Glomerular endothelial cell (primary cell): ENCODE data around the gene CLBA1. TPM values are rescaled to one million over a fixed set of nuclear protein-coding genes. Genes with fewer than 3 reads are reported as not detected.

Source experiments
- DNase-seq: peaks from one replicate; pipeline ENCODE4 v3.0.0-alpha.2; 2011; ENCODE audit warnings: low read depth, low spot score; ENCODE audit errors: extremely low read depth
- total RNA-seq: library from RNA; depleted of rRNA; stranded (reverse); fragments of >200 nt; gene quantifications from 2 replicates; pipeline ENCODE4 v1.2.3, GENCODE V29; 2015

The CLBA1 gene
- total RNA-seq, 1 donor from 2014 or later = 6.4 TPM

DNA sequence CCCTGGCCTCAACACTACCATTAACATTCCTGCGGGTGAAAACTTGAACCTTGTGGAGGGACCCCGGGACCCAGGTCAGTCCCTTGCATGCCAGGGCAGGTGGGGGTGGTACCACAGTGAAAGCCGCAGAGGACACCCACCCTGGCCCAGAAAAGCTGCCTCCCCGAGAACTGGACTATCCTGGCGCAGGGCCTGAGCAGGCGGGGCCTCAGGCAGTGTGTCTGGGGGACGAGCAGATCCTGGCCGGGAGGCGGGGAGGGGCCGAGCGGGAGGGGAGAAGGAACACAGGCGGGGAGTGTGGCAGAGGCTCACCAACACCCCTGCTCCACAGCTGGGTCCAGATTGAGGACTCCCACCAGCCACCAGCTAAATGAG lies 17.4 kb upstream of the CLBA1 start:
- DNase-seq = no peak

DNA sequence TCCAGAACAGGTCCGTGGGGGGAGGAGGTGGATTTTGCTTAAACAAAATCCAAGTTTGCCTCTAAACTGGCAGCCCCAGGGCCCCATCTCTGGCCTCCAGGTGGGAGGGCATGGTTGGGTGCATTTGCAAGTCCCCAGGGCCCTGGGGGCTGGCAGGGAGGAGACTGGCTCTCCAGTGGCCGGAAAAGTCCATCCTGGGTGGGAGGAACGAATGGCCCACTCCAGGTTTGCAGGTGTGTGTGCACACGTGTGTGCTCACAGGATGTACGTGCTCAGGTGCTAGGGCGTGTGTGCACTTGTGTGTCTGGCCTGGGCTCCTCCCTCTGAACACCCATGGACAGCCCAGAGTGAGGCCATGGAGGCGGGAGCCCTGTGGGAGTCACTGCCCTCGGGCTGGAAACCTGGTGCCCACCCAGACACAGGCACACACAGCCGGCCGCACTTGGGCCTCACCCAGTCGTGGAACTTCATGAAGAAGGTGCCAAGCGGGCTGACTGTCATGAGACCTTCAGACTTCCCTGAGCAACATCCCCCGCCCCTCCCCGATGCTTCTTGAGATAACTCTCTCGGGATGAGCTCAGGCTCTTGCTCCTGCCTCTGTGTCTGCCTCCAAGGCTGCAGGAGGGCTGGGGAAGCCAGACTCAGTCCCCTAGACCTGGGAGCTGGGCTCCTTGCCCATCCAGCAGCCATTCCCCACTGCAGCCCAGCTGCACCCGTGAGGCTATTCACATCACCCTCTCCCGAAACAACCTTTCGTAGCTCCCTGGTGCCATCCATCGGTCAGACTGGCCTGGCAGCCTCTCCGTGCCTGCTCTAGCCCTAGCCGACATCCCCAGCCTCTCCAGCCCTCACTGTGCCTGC lies 16.8 kb upstream of the CLBA1 start:
- no peak for DNase-seq

DNA sequence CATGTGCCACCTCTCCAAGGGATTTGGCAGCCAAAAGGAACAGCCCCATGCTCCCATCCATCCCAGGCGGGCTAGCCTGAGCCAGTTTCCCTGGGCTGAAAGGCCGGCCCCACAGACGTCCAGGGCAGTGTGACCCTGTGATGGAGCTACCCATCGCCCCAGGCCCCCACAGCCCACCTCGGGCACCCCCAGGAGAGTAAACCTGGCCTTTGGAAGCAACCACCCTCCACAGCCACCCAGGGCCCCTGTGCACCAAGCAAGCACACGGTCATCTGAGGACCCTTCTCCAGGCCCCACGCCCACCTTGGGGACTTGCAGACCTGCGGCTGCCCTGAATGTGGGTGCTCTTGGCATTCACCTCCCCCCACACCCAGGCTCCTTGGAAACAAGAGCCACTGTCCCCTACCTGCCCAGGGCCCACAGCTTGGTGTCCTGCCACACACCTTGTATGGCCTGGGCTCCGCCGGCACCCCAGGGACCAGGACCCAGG lies 15.8 kb upstream of the CLBA1 start:
- no peak for DNase-seq

DNA sequence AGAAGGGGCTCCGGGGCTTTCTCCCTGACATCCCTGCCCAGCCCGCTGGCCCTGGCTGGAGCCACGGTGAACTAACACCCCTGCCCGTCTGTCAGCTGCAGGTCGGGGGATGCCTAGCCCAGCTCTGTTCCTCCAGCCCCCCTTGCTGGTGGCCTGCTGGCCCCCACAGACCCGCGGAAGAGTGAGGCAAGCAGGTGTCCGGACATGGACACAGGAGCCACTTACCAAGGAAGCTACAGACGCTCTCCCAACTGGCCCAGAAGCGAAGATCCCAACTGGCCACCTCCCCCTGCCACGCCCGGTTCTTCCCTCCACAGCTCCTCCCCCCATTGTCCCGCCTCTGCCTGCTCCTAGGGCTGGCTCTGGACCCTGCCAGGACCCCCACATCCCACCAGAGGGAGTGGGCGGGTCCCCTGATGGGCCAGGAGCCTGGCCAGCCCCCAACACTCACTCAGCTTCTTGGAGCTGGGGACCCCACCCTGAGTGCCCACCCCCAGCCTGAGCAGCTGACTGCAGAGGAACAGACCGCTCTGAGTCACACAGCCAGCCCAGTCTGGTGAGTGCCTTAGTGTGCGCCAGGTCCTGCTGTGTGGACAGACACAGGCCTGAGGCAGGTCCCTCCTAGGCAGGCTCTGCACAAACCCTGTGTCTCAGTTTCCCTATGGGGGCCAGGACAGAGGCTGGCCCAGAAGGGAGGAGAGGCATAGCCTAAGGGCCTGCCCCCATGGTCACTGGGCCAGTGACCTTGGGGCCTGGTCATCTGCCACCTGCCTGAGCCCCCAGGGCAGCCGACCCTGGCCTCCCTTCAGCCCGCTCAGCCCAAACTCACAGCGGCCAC lies 15.1 kb upstream of the CLBA1 start:
- no peak for DNase-seq

DNA sequence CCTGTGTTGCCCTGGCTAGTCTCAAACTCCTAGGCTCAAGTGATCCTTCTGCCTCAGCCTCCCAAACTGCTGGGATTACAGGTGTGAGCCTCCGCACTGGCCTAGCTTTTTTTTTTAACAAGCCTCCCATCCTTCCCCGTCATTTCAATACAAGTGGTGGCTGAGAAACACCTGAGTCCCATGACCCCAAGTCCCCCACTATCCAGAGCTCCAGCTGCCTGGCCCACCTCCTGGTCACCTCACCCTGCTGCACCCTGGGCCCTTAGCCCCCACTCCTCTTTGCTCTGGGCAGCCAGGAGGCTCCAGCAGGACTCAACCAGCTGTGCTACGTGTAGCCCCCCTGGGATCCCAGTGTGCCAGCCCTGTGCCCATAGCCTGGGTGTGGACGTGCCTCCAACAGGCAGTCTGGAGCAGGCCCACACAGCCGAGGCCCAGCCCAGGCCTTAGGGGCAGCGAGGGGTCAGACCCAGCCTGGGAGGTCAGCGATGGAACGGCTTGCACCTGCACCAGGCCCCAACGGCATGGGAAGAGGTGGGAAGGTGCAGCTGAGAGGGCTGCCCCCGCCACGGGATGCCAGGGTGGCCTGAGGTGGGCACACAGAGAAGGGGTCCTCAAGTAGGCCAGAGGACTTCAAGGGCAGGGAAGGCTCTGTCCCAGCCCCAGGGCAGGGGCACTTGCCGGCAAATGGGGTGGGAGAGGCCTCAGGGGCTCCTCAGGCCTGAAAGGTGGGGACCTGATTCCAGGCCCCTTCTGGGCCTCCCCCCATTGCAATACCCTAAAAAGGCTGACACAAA lies 13.9 kb upstream of the CLBA1 start:
- DNase-seq = no peak

DNA sequence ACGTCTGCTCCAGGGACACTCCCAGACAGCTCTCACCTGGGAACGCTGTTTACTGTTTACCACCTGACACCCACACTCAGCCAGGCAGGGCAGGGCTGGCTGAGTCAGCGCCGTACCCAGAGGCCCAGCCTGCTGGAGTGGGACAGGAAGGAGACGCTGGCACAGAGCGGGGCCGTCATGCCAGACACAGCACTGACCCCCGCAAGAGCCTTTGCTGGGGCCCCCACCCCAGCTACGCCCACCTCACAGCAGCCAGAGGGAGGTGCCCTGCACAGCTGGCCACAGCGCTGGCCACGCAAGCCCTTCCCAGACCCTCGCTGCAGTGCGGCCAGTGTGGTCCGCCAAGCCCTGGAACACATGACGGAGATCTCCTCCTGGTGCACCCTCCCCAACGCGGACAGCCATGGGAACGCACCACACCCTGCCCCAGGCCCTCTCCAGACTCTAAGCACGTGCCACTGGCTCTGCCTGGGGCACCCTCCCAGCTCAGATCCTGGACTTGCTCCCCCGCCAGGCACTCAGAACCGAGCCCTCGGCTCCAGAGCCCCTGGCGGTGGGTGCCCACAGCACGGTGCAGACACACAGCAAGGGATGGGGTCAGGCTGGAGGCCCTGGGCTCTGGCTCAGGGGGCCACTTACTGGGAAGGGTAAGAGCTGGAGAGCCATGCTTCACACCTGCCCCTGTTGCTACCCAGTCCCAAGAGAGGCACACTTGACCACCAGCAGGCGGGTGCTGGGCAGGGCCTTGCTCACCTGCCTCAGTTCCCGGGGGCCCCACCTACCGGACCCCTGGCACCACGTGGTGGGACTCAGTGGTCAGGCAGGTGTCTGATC lies 13.1 kb upstream of the CLBA1 start:
- DNase-seq = no peak

DNA sequence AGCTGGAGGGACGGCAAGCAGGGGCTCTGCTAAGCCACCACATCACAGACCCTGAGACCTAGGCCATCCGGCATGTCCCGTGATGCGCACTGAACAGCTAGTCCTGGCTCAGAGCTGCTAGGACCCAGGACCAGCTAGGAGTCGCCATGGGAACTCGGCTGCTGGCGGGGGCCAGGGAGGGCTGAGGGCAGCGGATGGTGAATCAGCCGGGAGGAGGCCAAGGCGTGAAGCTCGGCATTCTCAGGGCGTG lies 12.5 kb upstream of the CLBA1 start:
- DNase-seq = peak; percentile 65

DNA sequence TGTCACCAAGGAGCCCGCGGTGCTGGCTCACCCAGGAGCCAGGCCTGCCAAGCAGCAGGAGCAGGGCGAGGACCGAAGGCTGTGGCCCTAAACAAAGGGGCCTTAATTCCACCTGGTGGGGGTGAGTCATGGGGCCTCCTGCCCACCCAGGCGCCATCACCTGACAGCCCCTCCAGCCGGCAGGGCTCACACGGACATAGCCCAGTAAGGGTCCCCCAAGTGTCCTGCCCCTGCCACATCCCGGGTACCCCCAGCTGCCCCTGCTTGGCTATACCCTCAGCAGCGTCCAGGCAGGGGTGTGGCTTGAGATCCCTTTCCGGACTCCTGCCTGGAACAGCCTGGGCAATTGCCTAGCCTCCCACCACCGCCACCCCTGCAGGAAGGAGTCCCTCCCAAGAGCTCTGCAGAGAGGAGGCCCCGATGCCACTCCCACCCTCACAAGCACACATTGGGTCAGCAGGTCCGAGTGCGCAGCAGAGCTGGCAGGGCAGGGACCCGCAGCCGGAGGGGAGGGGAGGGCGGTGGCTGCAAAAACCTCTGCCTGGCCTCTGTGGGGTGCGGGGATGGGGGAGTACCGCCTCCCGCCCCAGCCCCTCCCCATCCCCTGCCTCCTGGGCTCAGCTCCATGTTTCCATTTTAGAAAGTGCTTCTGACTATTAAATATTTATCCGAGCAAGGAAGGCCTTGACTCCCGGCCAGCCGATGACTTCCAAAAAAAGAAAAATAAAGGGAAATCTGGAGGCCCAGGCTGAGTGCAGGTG lies 12.0 kb upstream of the CLBA1 start:
- DNase-seq = no peak

DNA sequence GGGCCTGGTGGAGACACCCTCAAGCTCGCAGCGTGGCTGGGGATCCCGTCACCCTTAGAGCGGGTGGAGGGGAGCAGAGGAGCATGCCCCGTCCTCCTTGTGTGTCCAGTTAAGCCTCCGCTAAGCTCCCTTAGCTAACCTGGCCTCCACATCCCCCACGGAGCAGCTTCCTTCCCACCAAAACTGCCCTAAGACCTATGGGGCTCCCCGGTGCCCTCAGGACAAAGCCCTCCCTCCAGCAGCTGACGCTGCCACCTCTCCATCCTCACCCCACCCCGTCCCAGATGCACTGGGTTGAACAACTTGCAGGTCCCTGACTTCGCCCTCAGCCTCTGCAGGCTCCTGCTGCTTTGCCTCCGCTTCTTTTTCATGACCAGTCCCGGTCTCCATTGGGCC lies 11.4 kb upstream of the CLBA1 start:
- DNase-seq = no peak

DNA sequence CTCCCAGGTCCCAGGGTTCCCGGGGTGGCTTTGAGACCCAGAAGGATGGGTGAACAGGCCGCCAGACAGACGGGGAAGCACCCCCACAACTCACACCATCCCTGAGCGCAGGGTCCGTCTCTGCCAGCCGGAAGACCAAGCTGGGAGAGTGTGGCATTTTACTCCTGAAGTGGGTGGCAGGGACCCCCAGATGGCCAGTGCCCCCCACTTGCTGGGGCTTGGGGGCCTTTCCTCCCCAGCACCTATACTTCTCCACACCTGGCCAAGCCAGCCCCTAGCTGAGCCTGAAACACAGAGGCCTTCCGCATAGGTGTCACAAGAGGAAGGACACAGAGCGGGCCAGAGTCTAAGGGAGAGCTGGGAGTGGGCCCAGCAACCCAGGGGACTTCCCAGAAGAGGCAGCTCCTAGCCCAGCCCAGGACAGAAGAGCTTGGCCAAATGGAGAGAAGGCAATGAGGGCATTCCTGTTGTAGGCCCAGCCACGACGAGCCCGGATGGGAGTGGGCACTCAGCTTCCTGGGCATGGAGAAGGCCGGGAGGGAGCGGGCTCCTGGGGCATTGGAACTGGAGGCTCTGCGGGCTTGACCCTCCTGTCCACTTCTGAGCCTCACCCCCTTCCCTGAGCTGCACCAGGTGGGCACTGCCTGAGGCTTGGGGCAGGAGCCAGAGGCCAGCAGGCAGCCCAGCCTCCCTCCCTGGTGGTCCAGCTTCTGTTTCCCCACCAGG lies 10.8 kb upstream of the CLBA1 start:
- DNase-seq = no peak

DNA sequence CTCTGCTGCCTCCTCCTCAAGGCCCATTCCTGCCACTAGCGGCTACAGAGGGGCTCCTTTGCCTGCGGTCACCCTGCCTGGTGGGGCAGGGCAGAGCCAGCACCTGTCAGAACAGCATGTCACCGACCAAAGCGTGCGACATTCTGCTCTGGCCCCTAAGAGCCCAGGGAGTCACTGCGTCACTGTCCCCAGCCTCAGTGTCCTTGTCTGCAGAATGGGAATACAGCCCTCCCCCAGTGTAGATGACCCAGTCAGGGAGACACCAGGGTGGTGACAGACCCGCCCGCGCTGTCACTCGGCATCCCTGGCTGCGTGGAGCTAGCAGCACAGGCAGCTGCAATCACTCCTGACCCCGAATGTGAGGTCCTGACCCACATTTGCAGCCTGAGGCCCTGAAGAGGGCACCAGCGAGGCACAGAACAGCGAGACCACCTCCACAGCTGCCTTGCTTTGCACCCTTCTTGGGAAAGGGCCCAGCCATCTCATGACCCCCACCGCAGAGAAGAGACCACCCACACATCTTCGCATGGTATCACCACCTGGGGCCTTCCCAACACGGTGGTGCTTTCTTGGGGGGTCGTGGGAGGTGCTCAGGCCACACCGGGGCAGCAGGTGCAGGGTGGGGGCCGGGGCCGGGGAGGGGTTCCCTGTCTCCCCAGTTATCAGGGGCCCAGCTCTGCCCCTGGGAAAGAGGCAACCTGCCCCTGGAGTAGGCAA lies 9.9 kb upstream of the CLBA1 start:
- DNase-seq = no peak

DNA sequence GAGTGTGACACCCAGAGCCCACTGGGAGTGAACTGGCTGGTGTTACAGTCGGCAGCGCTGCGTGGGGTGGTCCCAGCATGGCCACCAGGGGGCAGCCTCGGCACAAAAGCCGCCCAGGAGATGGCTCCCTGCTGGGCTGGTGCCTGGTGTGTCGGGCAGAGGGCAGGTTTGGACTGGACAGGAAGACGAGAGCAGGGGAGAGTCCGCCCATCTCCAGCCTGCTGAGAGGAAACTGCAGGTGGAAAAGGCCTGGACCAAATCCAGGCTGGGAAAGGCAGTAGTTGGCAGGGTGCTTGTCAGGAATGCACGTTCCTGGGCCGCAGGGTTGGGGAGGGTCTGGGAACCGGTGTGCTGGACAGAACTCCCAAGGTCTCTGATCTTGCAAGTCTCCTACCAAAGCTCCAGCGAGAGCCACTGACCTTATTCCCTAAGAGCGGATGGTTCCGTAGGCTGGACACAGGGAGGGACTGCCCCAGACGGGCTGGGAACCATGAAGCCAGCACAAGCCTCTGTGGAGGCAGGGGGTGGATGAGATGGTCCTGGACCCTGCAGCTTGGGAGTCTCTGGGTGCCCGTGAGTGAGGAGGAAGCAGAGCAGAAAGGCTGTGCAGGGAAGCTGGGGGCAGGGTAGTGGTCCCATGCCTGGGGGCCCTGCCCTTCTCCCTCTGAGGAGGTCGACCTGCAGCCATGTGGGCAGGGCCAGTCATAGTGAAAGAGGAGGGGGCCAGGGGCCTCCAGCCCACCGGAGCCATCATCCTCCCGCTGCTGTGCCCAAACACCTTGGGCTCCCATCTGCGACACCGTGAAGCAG lies 9.2 kb upstream of the CLBA1 start:
- DNase-seq = no peak

DNA sequence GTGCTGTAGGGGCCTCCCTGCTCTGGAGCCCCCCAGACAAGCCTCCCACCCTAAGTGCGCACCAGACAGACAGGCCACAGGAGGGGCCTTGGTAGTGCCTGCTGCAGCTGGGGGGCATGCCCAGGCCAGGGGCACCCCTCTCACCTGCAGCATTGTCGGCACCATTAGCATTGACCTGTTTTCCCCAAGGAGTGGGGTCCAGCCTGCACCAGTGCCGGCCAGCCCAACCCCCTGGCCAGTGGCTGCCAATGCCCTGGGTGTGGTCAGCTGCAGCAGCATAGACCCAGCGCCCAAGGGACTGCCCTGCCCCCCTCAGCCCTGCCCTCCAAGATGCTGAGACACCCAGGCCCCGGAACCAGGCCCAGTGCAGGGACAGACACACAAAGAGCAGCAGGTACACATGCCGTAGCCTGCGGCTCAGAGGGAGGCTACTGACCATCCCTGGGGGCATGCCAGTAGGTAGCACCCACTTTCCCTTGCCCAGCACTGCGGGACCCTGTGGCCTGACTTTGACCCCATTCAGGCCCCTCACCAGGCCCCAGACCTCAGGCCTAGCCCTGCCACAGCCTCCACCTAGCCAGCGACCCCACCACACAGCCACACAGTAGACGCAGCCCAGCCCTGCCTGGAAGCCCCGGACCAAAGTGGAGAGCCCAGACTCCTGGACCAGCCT lies 8.4 kb upstream of the CLBA1 start:
- no peak for DNase-seq

DNA sequence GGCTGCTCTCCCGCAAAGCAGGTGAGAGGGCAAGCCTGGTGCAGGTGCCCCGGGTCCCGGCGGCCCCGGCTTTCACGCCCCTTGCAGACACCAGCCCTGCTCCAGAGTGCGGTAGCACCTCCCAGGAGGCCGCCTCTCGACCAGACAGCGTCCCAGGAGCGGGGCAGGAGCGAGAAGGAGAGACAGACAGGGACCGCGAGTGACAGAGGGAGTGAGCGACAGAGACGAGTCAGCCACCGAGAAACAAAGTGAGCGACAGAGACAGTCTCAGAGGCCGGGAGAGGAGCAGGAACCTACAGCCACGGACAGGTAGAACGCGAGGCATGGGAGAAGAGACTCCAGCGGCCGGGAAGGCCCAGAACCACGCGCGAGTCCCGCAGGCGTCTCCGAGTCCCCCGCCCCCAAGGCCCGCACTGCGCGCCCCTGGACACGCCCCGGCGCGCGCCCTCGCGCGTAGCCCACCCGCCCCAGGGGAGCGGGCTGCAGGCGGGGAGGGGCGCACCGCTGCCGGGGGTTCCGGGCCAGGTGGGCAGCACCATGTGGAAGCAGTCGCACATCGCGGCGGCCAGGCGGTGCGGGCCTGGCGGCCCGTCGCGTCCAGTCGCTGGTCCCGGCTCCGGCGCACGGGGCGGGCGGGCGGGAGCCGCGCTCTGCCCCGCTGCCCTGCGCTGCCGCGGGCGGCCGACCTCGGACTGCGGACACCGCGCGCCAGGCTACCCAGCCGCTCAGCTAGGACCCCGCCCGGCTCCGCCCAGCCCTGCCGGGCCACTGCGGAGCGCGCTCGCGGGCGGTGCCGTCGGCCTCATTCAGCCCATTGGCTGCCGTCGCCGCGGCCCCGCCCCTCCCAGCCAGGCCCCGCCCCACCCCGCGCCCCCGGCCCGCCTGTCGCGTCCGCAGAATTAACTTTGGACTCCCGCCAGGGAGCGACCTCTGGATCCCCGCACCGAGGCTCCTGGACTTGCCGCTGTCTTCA lies 7.6 kb upstream of the CLBA1 start, which contains the start of gene AHNAK2:
Gene AHNAK2, minus strand, starts transcription at position 694 of the 973 bp plus-strand sequence. Its CDS starts 137 bp downstream, at position 557.
- DNase-seq = no peak

DNA sequence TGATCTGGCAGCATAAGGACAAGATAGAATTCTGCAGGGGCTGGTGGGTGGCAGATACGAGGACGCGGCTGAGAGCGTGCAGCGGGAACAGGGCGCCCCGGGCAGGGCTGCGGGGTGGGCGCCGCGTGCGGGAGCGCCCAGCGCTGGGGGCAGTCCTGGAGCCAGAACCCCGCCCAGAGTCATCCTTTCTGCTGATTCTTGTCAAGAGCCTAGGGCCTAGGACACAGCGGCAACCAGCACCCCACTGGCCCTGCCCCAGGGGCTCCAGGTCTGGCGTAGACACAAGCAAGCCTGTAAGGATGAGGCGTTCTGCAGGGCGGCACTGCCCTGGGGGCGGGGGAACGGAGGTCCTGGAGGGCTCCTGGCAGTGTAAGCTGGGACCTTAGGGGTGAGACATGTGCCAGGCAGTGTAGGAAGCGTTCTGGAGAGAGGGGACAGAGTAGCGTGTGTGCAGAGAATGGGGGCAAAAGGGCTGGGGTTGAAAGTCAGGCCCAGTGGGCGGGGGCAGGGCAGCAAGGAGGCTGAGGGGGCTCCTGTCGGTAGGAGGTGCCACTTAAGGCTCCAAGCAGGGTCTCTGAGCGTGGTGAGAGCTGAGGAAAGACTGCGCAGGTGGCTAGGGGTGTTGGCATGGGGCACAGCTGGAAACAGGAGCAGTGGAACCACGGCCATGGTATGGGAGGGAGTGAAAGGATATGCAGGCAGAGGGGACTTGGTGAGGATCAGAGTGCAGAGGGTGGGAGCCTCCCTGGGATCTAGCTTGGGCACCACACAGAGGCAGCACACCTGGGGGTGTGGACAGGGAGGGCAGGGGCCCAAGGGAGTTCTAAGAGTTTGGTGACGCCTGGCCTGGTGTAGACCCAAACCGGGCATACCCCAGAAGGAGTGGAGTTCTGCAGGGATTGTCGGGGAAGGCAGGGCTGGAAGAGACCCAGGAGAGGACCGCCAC lies 6.6 kb upstream of the CLBA1 start:
- no peak for DNase-seq
